GM12875 (cell line): ENCODE results near the gene SSH2.
"Not testable (repeated sequence)": the region's sequence is repeated elsewhere in the genome, so short reads cannot be mapped to it uniquely, and the experiment has no call there.

Experiments used
- H3K4me3 ChIP-seq: one replicate; pipeline ENCODE4 v1.5.1; 2011; ENCODE audit warnings: low read depth, low read length, control low read depth
- TF ChIP-seq, protein P1 (sequence below): IDR thresholded peaks from 2 replicates; pipeline ENCODE4 v1.5.1; 2011; ENCODE audit warnings: low read depth, mild to moderate bottlenecking, control low read depth, inconsistent platforms, low read length, moderate library complexity, borderline replicate concordance; ENCODE audit not compliant: insufficient read depth

The SSH2 gene

DNA sequence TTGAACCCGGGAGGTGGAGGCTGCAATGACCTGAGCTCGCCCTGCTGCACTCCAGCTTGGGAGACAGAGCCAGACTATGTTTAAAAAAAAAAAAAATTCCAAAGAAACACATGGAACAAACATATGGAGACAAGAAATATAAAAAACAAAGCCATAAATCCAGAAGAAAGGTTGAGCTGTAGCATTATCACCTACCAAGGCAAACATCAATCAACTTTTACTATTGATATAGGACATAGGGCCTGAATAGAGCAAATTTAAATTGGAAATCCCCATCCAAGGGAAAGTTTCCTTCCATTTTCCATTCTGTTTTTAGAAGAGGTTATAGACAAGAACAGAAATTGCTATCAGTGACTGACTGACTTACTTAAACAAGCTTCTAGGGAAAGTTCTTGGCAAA, 56.6 kb downstream of the SSH2 start:
- TF ChIP-seq, protein P1, sequence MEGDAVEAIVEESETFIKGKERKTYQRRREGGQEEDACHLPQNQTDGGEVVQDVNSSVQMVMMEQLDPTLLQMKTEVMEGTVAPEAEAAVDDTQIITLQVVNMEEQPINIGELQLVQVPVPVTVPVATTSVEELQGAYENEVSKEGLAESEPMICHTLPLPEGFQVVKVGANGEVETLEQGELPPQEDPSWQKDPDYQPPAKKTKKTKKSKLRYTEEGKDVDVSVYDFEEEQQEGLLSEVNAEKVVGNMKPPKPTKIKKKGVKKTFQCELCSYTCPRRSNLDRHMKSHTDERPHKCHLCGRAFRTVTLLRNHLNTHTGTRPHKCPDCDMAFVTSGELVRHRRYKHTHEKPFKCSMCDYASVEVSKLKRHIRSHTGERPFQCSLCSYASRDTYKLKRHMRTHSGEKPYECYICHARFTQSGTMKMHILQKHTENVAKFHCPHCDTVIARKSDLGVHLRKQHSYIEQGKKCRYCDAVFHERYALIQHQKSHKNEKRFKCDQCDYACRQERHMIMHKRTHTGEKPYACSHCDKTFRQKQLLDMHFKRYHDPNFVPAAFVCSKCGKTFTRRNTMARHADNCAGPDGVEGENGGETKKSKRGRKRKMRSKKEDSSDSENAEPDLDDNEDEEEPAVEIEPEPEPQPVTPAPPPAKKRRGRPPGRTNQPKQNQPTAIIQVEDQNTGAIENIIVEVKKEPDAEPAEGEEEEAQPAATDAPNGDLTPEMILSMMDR = no peak

DNA sequence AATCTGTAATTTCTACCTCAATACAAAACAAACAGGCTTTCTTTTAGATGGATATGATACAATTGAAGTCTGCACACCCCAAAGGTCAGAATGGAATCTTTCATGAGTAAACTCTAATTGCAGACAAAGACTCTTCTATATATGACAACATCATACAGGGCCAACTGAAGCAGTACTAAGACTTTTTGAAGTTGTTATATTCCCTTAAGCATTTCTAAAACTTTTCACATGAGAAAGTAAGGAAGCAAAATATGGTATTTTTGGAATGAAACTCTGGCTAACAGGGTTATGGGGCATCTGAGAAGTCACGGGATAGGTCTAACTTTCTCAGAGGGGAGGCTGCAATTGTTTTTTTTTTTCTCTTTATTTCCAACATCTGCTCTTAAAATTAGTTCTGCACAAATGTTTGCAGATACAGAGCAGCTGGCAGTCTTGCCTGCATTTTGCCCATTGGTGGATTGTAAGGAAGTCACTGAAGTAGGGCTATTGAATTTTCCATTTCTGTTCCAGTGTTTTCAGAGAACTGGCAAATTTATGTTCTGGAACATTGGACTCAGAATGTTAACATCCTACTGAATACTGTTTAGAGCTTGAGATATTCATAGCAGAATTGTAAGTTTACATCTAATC, 59.1 kb downstream of the SSH2 start:
- no peak overlapping the region for H3K4me3 ChIP-seq
- TF ChIP-seq, protein P1 = no peak

More for the DNA sequence above, 56.6 kb downstream of the SSH2 start:
- no peak overlapping the region for H3K4me3 ChIP-seq

- no peak overlapping the region for H3K4me3 ChIP-seq
- TF ChIP-seq, protein P1 = no peak
Observed at GRCh38 chr17:29867643-29868181, 62.3 kb downstream of the SSH2 start.

GRCh38 chr17:29866746-29867404, 63.2 kb downstream of the SSH2 start:
- H3K4me3 ChIP-seq = no peak overlapping the region
- TF ChIP-seq, protein P1 = no peak

DNA sequence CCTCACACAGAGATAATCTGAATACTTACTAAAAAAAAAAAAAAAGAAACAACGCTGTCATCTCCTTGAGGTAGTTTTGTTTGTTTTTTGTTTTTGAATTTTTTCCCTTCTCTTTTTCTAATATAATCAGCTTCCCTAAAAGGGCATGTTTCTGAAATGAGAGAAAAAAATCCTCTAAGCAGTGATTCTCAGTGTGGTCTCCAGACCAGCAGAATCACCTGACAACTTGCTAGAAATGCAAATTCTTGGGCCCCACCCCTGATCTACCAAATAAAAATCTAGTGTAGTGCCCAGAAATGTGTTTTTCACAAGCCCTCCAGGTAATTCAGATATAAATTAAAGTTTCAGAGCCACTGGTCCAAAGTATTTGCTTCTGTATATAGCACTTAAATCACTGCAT, 65.4 kb downstream of the SSH2 start:
- no peak overlapping the region for H3K4me3 ChIP-seq
- TF ChIP-seq, protein P1 = no peak

GRCh38 chr17:29864123-29864522, 65.9 kb downstream of the SSH2 start:
- H3K4me3 ChIP-seq = not testable (repeated sequence)

DNA sequence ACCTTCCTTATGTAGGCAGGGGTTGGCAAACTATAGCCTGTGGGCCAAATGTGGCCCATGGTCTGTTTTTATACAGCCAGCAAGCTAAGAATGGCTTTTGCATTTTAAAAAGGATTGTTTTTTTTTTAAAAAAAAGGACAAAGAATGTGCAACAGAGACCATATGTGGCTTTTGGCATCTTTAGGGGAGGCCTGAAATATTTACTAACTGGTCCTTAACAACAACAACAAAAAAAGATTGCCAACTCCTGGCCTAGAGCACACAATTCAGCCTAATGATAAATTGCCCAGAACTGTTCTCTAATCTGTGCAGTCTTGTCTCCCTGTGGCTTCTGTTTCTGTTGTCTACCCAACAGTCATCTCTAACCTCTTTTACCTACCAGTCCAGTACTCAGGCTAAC, 67.1 kb downstream of the SSH2 start:
- H3K4me3 ChIP-seq = no peak overlapping the region
- TF ChIP-seq, protein P1 = no peak

- no peak overlapping the region for H3K4me3 ChIP-seq
- TF ChIP-seq, protein P1 = no peak
Observed at GRCh38 chr17:29862127-29862526, 67.9 kb downstream of the SSH2 start.

GRCh38 chr17:29859445-29859844, 70.6 kb downstream of the SSH2 start:
- not testable (repeated sequence) for H3K4me3 ChIP-seq
